Activated naive CD4-positive, alpha-beta T cell treated with anti-CD3 and anti-CD28 coated beads for 36 hours (primary cell): ENCODE data around the gene CEBPB. TPM values are rescaled to one million over a fixed set of nuclear protein-coding genes. Genes with fewer than 3 reads are reported as not detected.

Experiments used
- total RNA-seq, 2 experiments: library from RNA; stranded (reverse); gene quantifications; one replicate each; pipeline ENCODE4 v1.2.3, GENCODE V29; 2021

Gene CEBPB
- total RNA-seq, 2 experiments from 2014 or later: 38.5 to 38.6 TPM

Other genes with a start within 250 kb of the CEBPB start
- under 1 TPM in 1 of 2 experiments, not detected in 1; 0.31 TPM for gene SNAI1, start 207.8 kb upstream of the CEBPB start, total RNA-seq
- 100 to 1,000 TPM; 124 to 137 TPM for gene UBE2V1, start 77.7 kb upstream of the CEBPB start, total RNA-seq
- gene PEDS1, start 37.1 kb upstream of the CEBPB start, total RNA-seq: 10 to 100 TPM; 10.4 to 11.2 TPM